IMR-90 (cell line): ENCODE measurements around the gene S100A6. TPM values are rescaled to one million over a fixed set of nuclear protein-coding genes. Genes with fewer than 3 reads are reported as not detected.

Experiments
- ATAC-seq: fragments of 200-7000 bp; cut with Tn5 transposase; 2 replicates; pipeline ENCODE4 v1.9.1; 2020; ENCODE audit warnings: low read depth, mild to moderate bottlenecking, moderate library complexity
- BruUV-seq: library from RNA; stranded (reverse); fragments of 400-500 nt; replicated peaks from 2 replicates; lab custom pipeline; 2021; lab: Mats Ljungman, UMichigan
- CTCF ChIA-PET: fragments of 300-600 bp; formaldehyde crosslinking; extraction: SDS; loops from one replicate; lab custom pipeline; 2021; ENCODE audit warnings: antibody characterized with exemption; lab: Yijun Ruan, JAX
- POLR2A ChIA-PET: fragments of 300-600 bp; sonication (Branson Sonifier 250); formaldehyde crosslinking; loops from one replicate; lab custom pipeline; 2022; ENCODE audit warnings: antibody characterized with exemption; ENCODE audit not compliant: unreplicated experiment; lab: Charles Lee
- DNase-seq: peaks from one replicate; pipeline ENCODE4 v3.0.0; 2013
- H2AFZ ChIP-seq: replicated peaks from 2 replicates; pipeline ENCODE3; 2013; ENCODE audit warnings: low read length, mild to moderate bottlenecking; ENCODE audit not compliant: poor library complexity
- H2AK5ac ChIP-seq: 2 replicates; pipeline ENCODE4 v1.6.1; 2013; ENCODE audit warnings: low read depth, low read length, inconsistent platforms
- H2AK9ac ChIP-seq: replicated peaks from 2 replicates; pipeline ENCODE3; 2013; ENCODE audit warnings: mild to moderate bottlenecking, low read depth, low read length, moderate library complexity; ENCODE audit not compliant: poor library complexity
- H2BK120ac ChIP-seq: 2 replicates; pipeline ENCODE4 v1.6.1; 2013; ENCODE audit warnings: low read depth, low read length, inconsistent platforms
- H2BK15ac ChIP-seq: 3 replicates; pipeline ENCODE4 v1.6.1; 2013; ENCODE audit warnings: low read depth, low read length, inconsistent platforms
- H2BK20ac ChIP-seq: 2 replicates; pipeline ENCODE4 v1.6.1; 2013; ENCODE audit warnings: low read depth, mild to moderate bottlenecking, inconsistent platforms, low read length, moderate library complexity
- H2BK5ac ChIP-seq: 2 replicates; pipeline ENCODE4 v1.6.1; 2013; ENCODE audit warnings: mild to moderate bottlenecking, low read depth, low read length, inconsistent platforms; ENCODE audit not compliant: poor library complexity, severe bottlenecking
- H3K14ac ChIP-seq: replicated peaks from 2 replicates; pipeline ENCODE4 v1.6.1; 2013; ENCODE audit warnings: low read depth, low read length, inconsistent platforms
- H3K18ac ChIP-seq: 2 replicates; pipeline ENCODE4 v1.6.1; 2013; ENCODE audit warnings: low read depth, low read length, control low read depth
- H3K23ac ChIP-seq: 2 replicates; pipeline ENCODE4 v1.6.1; 2013; ENCODE audit warnings: low read depth, low read length, inconsistent platforms
- H3K27ac ChIP-seq: 2 replicates; pipeline ENCODE4 v1.5.1; 2013; ENCODE audit warnings: mild to moderate bottlenecking, control low read depth, low read length; ENCODE audit not compliant: insufficient read depth
- H3K27me3 ChIP-seq: 2 replicates; pipeline ENCODE4 v1.6.1; 2013; ENCODE audit warnings: low read length; ENCODE audit not compliant: control insufficient read depth, insufficient read depth
- H3K36me3 ChIP-seq: 2 replicates; pipeline ENCODE4 v1.6.1; 2013; ENCODE audit warnings: low read length, mixed read lengths; ENCODE audit not compliant: control insufficient read depth, insufficient read depth
- H3K4ac ChIP-seq: 2 replicates; pipeline ENCODE4 v1.6.1; 2013; ENCODE audit warnings: low read depth, low read length, inconsistent platforms
- H3K4me1 ChIP-seq: 2 replicates; pipeline ENCODE4 v1.6.1; 2013; ENCODE audit warnings: low read length, mixed read lengths; ENCODE audit not compliant: control insufficient read depth, insufficient read depth
- H3K4me2 ChIP-seq: 2 replicates; pipeline ENCODE4 v1.6.1; 2013; ENCODE audit warnings: low read depth, mild to moderate bottlenecking, control low read depth, low read length, moderate library complexity
- H3K4me3 ChIP-seq: 2 replicates; pipeline ENCODE4 v1.5.1; 2013; ENCODE audit warnings: low read depth, mild to moderate bottlenecking, control low read depth, low read length, moderate library complexity; ENCODE audit not compliant: insufficient read depth
- H3K56ac ChIP-seq: 2 replicates; pipeline ENCODE4 v1.6.1; 2013; ENCODE audit warnings: low read length, inconsistent platforms; ENCODE audit not compliant: insufficient read depth; ENCODE audit errors: extremely low read depth
- H3K79me1 ChIP-seq, 2 experiments: 2 replicates each; pipeline ENCODE4 v1.6.1; 2013; ENCODE audit warnings: low read length in 2 of 2, inconsistent platforms in 1 of 2, low read depth in 1 of 2
- H3K9ac ChIP-seq: 2 replicates; pipeline ENCODE4 v1.6.1; 2013; ENCODE audit warnings: low read depth, low read length, control low read depth
- H3K9me1 ChIP-seq: 2 replicates; pipeline ENCODE4 v1.6.1; 2013; ENCODE audit warnings: low read length, inconsistent platforms; ENCODE audit not compliant: insufficient read depth
- H3K9me3 ChIP-seq: 2 replicates; pipeline ENCODE4 v1.6.1; 2013; ENCODE audit warnings: low read length; ENCODE audit not compliant: control insufficient read depth, insufficient read depth
- H4K20me1 ChIP-seq: 2 replicates; pipeline ENCODE4 v1.6.1; 2013; ENCODE audit warnings: low read length, inconsistent platforms; ENCODE audit not compliant: insufficient read depth
- H4K5ac ChIP-seq: 2 replicates; pipeline ENCODE4 v1.6.1; 2013; ENCODE audit warnings: mild to moderate bottlenecking, low read depth, low read length, control low read depth
- H4K8ac ChIP-seq, 2 experiments: 2 replicates each; pipeline ENCODE4 v1.6.1; 2013; ENCODE audit warnings: low read depth in 2 of 2, low read length in 2 of 2, control low read depth in 1 of 2, inconsistent platforms in 1 of 2
- H4K91ac ChIP-seq: 2 replicates; pipeline ENCODE4 v1.6.1; 2013; ENCODE audit warnings: low read depth, low read length, inconsistent platforms; ENCODE audit not compliant: insufficient read depth
- BHLHE40 ChIP-seq: fragments of 150-350 bp; IDR thresholded peaks from 2 replicates; pipeline ENCODE4 v1.6.1; 2016; ENCODE audit warnings: mild to moderate bottlenecking, low read depth, low read length
- CEBPB ChIP-seq: IDR thresholded peaks from 2 replicates; pipeline ENCODE4 v1.6.1; 2012; ENCODE audit warnings: low read depth, low read length, improper control_type of control experiment
- CHD1 ChIP-seq: IDR thresholded peaks from 2 replicates; pipeline ENCODE4 v1.6.1; 2012; ENCODE audit warnings: low read depth, low read length, improper control_type of control experiment
- ELK1 ChIP-seq: fragments of 150-350 bp; IDR thresholded peaks from 2 replicates; pipeline ENCODE4 v1.6.1; 2016; ENCODE audit warnings: low read depth, mild to moderate bottlenecking, low read length, moderate library complexity, borderline replicate concordance
- FOS ChIP-seq: fragments of 150-350 bp; IDR thresholded peaks from 2 replicates; pipeline ENCODE4 v1.6.1; 2016; ENCODE audit warnings: low read depth, low read length
- MAFK ChIP-seq: IDR thresholded peaks from 2 replicates; pipeline ENCODE4 v1.6.1; 2012; ENCODE audit warnings: low read depth, low read length, improper control_type of control experiment
- MAZ ChIP-seq: IDR thresholded peaks from 2 replicates; pipeline ENCODE4 v1.6.1; 2012; ENCODE audit warnings: low read depth, mild to moderate bottlenecking, low read length, improper control_type of control experiment, moderate library complexity, borderline replicate concordance
- MXI1 ChIP-seq: IDR thresholded peaks from 2 replicates; pipeline ENCODE4 v1.6.1; 2012; ENCODE audit warnings: low read depth, mild to moderate bottlenecking, low read length, moderate library complexity, borderline replicate concordance
- NFE2L2 ChIP-seq: fragments of 150-350 bp; IDR thresholded peaks from 2 replicates; pipeline ENCODE4 v1.6.1; 2016; ENCODE audit warnings: low read depth, mild to moderate bottlenecking, low read length
- POLR2A ChIP-seq: IDR thresholded peaks from 2 replicates; pipeline ENCODE4 v1.6.1; 2012; ENCODE audit warnings: mild to moderate bottlenecking, low read depth, low read length
- RAD21 ChIP-seq: IDR thresholded peaks from 2 replicates; pipeline ENCODE4 v1.6.1; 2012; ENCODE audit warnings: low read length, improper control_type of control experiment
- RCOR1 ChIP-seq: IDR thresholded peaks from 2 replicates; pipeline ENCODE4 v1.6.1; 2012; ENCODE audit warnings: mild to moderate bottlenecking, low read length, improper control_type of control experiment; ENCODE audit not compliant: insufficient replicate concordance
- RFX5 ChIP-seq: IDR thresholded peaks from 2 replicates; pipeline ENCODE4 v1.8.0; 2012; ENCODE audit warnings: low read depth, mild to moderate bottlenecking, low read length, moderate library complexity
- SMC3 ChIP-seq: fragments of 150-350 bp; IDR thresholded peaks from 2 replicates; pipeline ENCODE4 v1.6.1; 2016; ENCODE audit warnings: low read depth, mild to moderate bottlenecking, antibody characterized with exemption, low read length, moderate library complexity
- USF2 ChIP-seq: fragments of 150-350 bp; IDR thresholded peaks from 2 replicates; pipeline ENCODE4 v1.6.1; 2017; ENCODE audit warnings: mild to moderate bottlenecking, antibody characterized with exemption, low read length, low read depth
- WGBS, 2 experiments: methylation state at CpG; one replicate each; pipeline versions ENCODE4 v1.1.5 to v1.1.7; 2013; ENCODE audit warnings: missing lambda C conversion rate in 2 of 2; ENCODE audit not compliant: insufficient read length in 1 of 2; ENCODE audit errors: extremely low coverage in 2 of 2; 5-methylcytosine and 5-hydroxymethylcytosine counted together
- dilution Hi-C: fragments of 300-500 bp; cut with HindIII; formaldehyde crosslinking; loops from one replicate; pipeline ENCODE4 v1.14.3; 2018; ENCODE audit warnings: low sequenced_read_pairs; ENCODE audit not compliant: unreplicated experiment
- in situ Hi-C: fragments of 300-500 bp; cut with MboI; formaldehyde crosslinking; loops from 3 replicates; pipeline ENCODE4 v1.14.3; 2019; ENCODE audit warnings: low sequenced_read_pairs, inconsistent platforms, mixed read lengths
- intact Hi-C: fragments of 100-400 bp; cut with micrococcal nuclease; formaldehyde crosslinking; loops from 2 replicates; pipeline ENCODE4 v1.10.0; 2022
- polyA plus RNA-seq, 3 experiments: library from polyadenylated mRNA; depleted of rRNA; stranded (reverse); fragments of >200 nt; gene quantifications; 2 replicates each; pipeline ENCODE4 v1.2.3, GENCODE V29; 2012; ENCODE audit warnings: low replicate concordance in 1 of 3
- total RNA-seq: library from RNA; depleted of rRNA; stranded (reverse); fragments of >200 nt; gene quantifications from 2 replicates; pipeline ENCODE4 v1.2.3, GENCODE V29; 2012

Gene S100A6
- total and polyA plus RNA-seq, 2 of the 4 experiments (the other 2 are of a cell fraction) = 373 to 1,755 TPM

- no TSS peak for BruUV-seq
- Histone ChIP-seq H4K5ac (peak overlapping the region; percentile 54; the same call in 1 of the 2 replicates), H2AK9ac (peak overlapping the region; percentile 88), H3K9me3 (no peaks in the 10 kb centered on the region), H3K36me3 (no peaks in the 10 kb centered on the region), H3K27me3 (no peaks in the 10 kb centered on the region), H2AFZ (peak overlapping the region; percentile 84), H3K9ac (no peak overlapping the region), H4K20me1 (no peaks in the 10 kb centered on the region), H3K23ac (no peak overlapping the region), H2BK5ac (no peak overlapping the region), H3K4me2 (no peak overlapping the region), H4K91ac (peak overlapping the region; percentile 60), H3K4ac (peak overlapping the region; percentile 62), H3K9me1 (peaks cover 10% of the 10 kb centered on the region), H3K18ac (no peak overlapping the region), H3K14ac (no peak overlapping the region), H3K4me1 (peaks cover 19% of the 10 kb centered on the region), H3K79me1 (peaks cover 0 to 4% of the 10 kb centered on the region in 2 experiments; a peak in 1 of 4 replicates), H4K8ac (peak overlapping the region; percentile 69 to 85), H3K4me3 (no peak overlapping the region), H2AK5ac (peak overlapping the region; percentile 13; the same call in 1 of the 2 replicates), H2BK20ac (peak overlapping the region; percentile 84), H3K27ac (no peak overlapping the region), H2BK15ac (peak overlapping the region; percentile 58; the same call in 2 of the 3 replicates), H2BK120ac (peak overlapping the region; percentile 81), H3K56ac (no peak overlapping the region)
- DNase-seq = peak; percentile 74
- no CpG with 5 or more reads among the region's 7 CpGs for WGBS, 2 experiments
- in situ Hi-C loops (loop anchor here (10.0 kb wide), 2 partner anchors 54 to 134 kb away; partner anchors contain the start of gene S100A2), intact Hi-C loops (loop anchor here (1.0 to 2.0 kb wide), 6 partner anchors 22 to 238 kb away; partner anchors contain the start of genes CHTOP, ILF2 and S100A13), dilution Hi-C loops (no loop called here)
- ChIA-PET CTCF (interaction anchor here (0.6 to 2.6 kb wide), 20 partner anchors 10 to 486 kb away, joined by 3 to 15 read pairs (median 5); partner anchors contain the start of genes CHTOP, S100A13 and S100A6), POLR2A (interaction anchor here (1.1 kb wide), 1 partner anchor 55 kb away, joined by 3 read pairs; no protein-coding TSS in a partner anchor)
- peak; percentile 69 for ATAC-seq
- peak; percentile 91; the same call in 1 of the 2 replicates for TF ChIP-seq MXI1
- TF ChIP-seq BHLHE40 = 0 out of 2 replicates have a peak, but pooled peaks have one; percentile 36
- TF ChIP-seq SMC3 = peak; percentile 92
- no peak for TF ChIP-seq RFX5
- TF ChIP-seq CEBPB = no peak
- peak; percentile 70 for TF ChIP-seq USF2
- TF ChIP-seq POLR2A = 0 out of 2 replicates have a peak, but pooled peaks have one; percentile 33
- no peak for TF ChIP-seq MAZ
- peak; percentile 97 for TF ChIP-seq RAD21
- TF ChIP-seq RCOR1 = no peak
- TF ChIP-seq NFE2L2 = no peak
- TF ChIP-seq CHD1 = no peak
- TF ChIP-seq FOS = no peak
- TF ChIP-seq ELK1 = no peak
- no peak for TF ChIP-seq MAFK
These were observed 24.8 kb downstream of the S100A6 start for GRCh38 chr1:153510984-153511410.
